SK-N-SH treated with all-trans-retinoic acid at 6 μM for 48 hours (cell line): ENCODE data around the gene AKR1B15.

Experiments
- ARNTL ChIP-seq: fragments of 450-650 bp; formaldehyde crosslinking; IDR thresholded peaks from 2 replicates; pipeline ENCODE4 v1.5.0; 2020; ENCODE audit warnings: low read depth, mild to moderate bottlenecking, moderate library complexity, borderline replicate concordance

AKR1B15 gene

DNA sequence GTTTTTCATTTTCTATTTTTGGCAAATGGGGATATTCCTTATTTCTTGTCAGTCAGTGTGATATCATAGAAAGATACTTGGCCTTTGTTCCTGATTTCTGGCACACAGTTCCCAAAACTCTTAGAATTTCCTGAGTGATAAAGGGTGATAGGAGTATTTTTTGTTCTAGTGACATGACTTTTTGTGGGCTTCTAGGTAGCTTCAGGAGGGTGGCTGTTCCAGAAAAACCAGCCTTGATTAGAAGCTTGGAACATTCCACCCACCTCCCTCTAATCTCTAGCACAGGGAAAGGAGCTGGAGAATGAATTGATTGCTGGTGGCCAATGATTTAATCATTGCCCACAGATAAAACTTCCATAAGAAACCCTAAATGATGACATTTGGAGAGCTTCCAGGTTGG lies 80.5 kb downstream of the AKR1B15 start (continued):
- no peak for TF ChIP-seq ARNTL (CRISPR knock-in tag)
